WTC11 (cell line): Measurements from ENCODE around the gene PXK.
"Not testable (repeated sequence)": the region's sequence is repeated elsewhere in the genome, so short reads cannot be mapped to it uniquely, and the experiment has no call there.

Experiments used
- CTCF ChIP-seq: fragments of 200-600 bp; IDR thresholded peaks from 2 replicates; pipeline ENCODE4 v1.8.0; 2022; ENCODE audit warnings: antibody characterized with exemption
- ELF4 ChIP-seq: sonication (generic); formaldehyde crosslinking; IDR thresholded peaks from 2 replicates; pipeline ENCODE4 v1.8.1; 2022; ENCODE audit warnings: low read depth, mild to moderate bottlenecking, moderate library complexity, missing genetic modification reagents
- ESRRA ChIP-seq: sonication (generic); formaldehyde crosslinking; IDR thresholded peaks from 2 replicates; pipeline ENCODE4 v1.8.1; 2022; ENCODE audit warnings: mild to moderate bottlenecking, missing genetic modification reagents, borderline replicate concordance
- HMGA2 ChIP-seq: fragments of 250-450 bp; sonication (Bioruptor Pico); IDR thresholded peaks from 2 replicates; pipeline ENCODE4 v1.4.0; 2021; ENCODE audit warnings: mild to moderate bottlenecking, moderate library complexity
- IRF1 ChIP-seq: sonication (generic); formaldehyde crosslinking; IDR thresholded peaks from 2 replicates; pipeline ENCODE4 v1.8.0; 2023; ENCODE audit warnings: missing genetic modification reagents
- RORB ChIP-seq: fragments of 250-450 bp; sonication (Bioruptor Pico); IDR thresholded peaks from 2 replicates; pipeline ENCODE4 v1.9.0; 2021; ENCODE audit warnings: mild to moderate bottlenecking
- TEAD4 ChIP-seq: sonication (generic); formaldehyde crosslinking; IDR thresholded peaks from 2 replicates; pipeline ENCODE4 v1.8.0; 2022; ENCODE audit warnings: mild to moderate bottlenecking, missing genetic modification reagents

GRCh38 chr3:58290446-58290845 lies 42.2 kb upstream of the PXK start:
- not testable (repeated sequence) for TF ChIP-seq CTCF; IRF1 (CRISPR knock-in tag); TEAD4; ELF4 (CRISPR knock-in tag); ESRRA; RORB (CRISPR knock-in tag); HMGA2 (CRISPR knock-in tag)
